ENCODE results near the gene ZNF324.
A peak's percentile ranks its signal among the peaks of the same experiment; 100 is the strongest.

ZNF324 gene

GRCh38 chr19:58475714-58476497 is 9.0 kb downstream of the ZNF324 start, which contains the start of gene ZNF446:
Gene ZNF446 (plus strand): TSS chr19:58476352. CDS start chr19:58477219, 867 bp downstream.
- H3K4me3 ChIP-seq (ENCODE audit: low read length, poor library complexity, severe bottlenecking): peak within 1 kb of the TSS; percentile 93
- peaks cover 12% of the 10 kb centered on the region; the same call in 1 of the 2 replicates for H3K36me3 ChIP-seq (ENCODE audit: insufficient read depth, low read length)

GRCh38 chr19:58476498-58477015 is 9.7 kb downstream of the ZNF324 start:
- Histone ChIP-seq H3K4me3 (ENCODE audit: low read length, poor library complexity, severe bottlenecking) (peak overlapping the region; percentile 93), H3K9me3 (ENCODE audit: insufficient read depth, low read depth, low read length) (no peaks in the 10 kb centered on the region), H3K4me2 (ENCODE audit: low read depth, low read length, poor library complexity, severe bottlenecking) (peak overlapping the region; percentile 83), H3K79me2 (ENCODE audit: insufficient read depth, low read length) (no peaks in the 10 kb centered on the region), H3K9me2 (replicated peaks; ENCODE audit: low read depth, low read length) (no peaks in the 10 kb centered on the region), H3K9ac (ENCODE audit: low read depth, low read length, poor library complexity, severe bottlenecking) (peak overlapping the region; percentile 88), H3F3A (ENCODE audit: low read depth) (no peaks in the 10 kb centered on the region), H3K36me3 (ENCODE audit: insufficient read depth, low read length) (peaks cover 12% of the 10 kb centered on the region; the same call in 1 of the 2 replicates), H2AFZ (ENCODE audit: low read length) (peak overlapping the region; percentile 83), H3K4me1 (ENCODE audit: insufficient read depth, low read length, poor library complexity, severe bottlenecking) (peaks cover 24% of the 10 kb centered on the region), H4K20me1 (ENCODE audit: insufficient read depth, low read length, poor library complexity, severe bottlenecking) (no peaks in the 10 kb centered on the region), H3K27me3 (ENCODE audit: insufficient read depth, low read length, poor library complexity, severe bottlenecking) (no peaks in the 10 kb centered on the region)
- TF ChIP-seq EZH2phosphoT487 (IDR thresholded peaks at IDR 0.05; ENCODE audit: borderline replicate concordance) (no peak), CTCF (conservative IDR thresholded peaks at IDR 0.05; ENCODE audit: low read length) (no peak)

More at GRCh38 chr19:58475714-58476497, 9.0 kb downstream of the ZNF324 start, which contains the start of gene ZNF446:
- Histone ChIP-seq H3K9ac (ENCODE audit: low read depth, low read length, poor library complexity, severe bottlenecking) (peak within 1 kb of the TSS; percentile 88), H4K20me1 (ENCODE audit: insufficient read depth, low read length, poor library complexity, severe bottlenecking) (no peaks in the 10 kb centered on the region), H3K4me1 (ENCODE audit: insufficient read depth, low read length, poor library complexity, severe bottlenecking) (peaks cover 24% of the 10 kb centered on the region), H3K27me3 (ENCODE audit: insufficient read depth, low read length, poor library complexity, severe bottlenecking) (no peaks in the 10 kb centered on the region), H3K4me2 (ENCODE audit: low read depth, low read length, poor library complexity, severe bottlenecking) (peak within 1 kb of the TSS; percentile 83), H3F3A (ENCODE audit: low read depth) (no peaks in the 10 kb centered on the region), H2AFZ (ENCODE audit: low read length) (peak within 1 kb of the TSS; percentile 83), H3K9me2 (replicated peaks; ENCODE audit: low read depth, low read length) (no peaks in the 10 kb centered on the region), H3K79me2 (ENCODE audit: insufficient read depth, low read length) (no peaks in the 10 kb centered on the region), H3K9me3 (ENCODE audit: insufficient read depth, low read depth, low read length) (no peaks in the 10 kb centered on the region)
- TF ChIP-seq CTCF (conservative IDR thresholded peaks at IDR 0.05; ENCODE audit: low read length) (no peak), EZH2phosphoT487 (IDR thresholded peaks at IDR 0.05; ENCODE audit: borderline replicate concordance) (no peak)

GRCh38 chr19:58477130-58477529 is 10.2 kb downstream of the ZNF324 start:
- Histone ChIP-seq H3K4me2 (ENCODE audit: low read depth, low read length, poor library complexity, severe bottlenecking) (peak overlapping the region; percentile 83), H3K4me3 (ENCODE audit: low read length, poor library complexity, severe bottlenecking) (peak overlapping the region; percentile 93), H4K20me1 (ENCODE audit: insufficient read depth, low read length, poor library complexity, severe bottlenecking) (no peaks in the 10 kb centered on the region), H3K4me1 (ENCODE audit: insufficient read depth, low read length, poor library complexity, severe bottlenecking) (peaks cover 24% of the 10 kb centered on the region), H3K9me3 (ENCODE audit: insufficient read depth, low read depth, low read length) (no peaks in the 10 kb centered on the region), H3F3A (ENCODE audit: low read depth) (no peaks in the 10 kb centered on the region), H3K9me2 (replicated peaks; ENCODE audit: low read depth, low read length) (no peaks in the 10 kb centered on the region), H3K36me3 (ENCODE audit: insufficient read depth, low read length) (peaks cover 9% of the 10 kb centered on the region; the same call in 1 of the 2 replicates), H2AFZ (ENCODE audit: low read length) (no peak overlapping the region), H3K27me3 (ENCODE audit: insufficient read depth, low read length, poor library complexity, severe bottlenecking) (no peaks in the 10 kb centered on the region), H3K9ac (ENCODE audit: low read depth, low read length, poor library complexity, severe bottlenecking) (peak overlapping the region; percentile 88), H3K79me2 (ENCODE audit: insufficient read depth, low read length) (no peaks in the 10 kb centered on the region)
- TF ChIP-seq EZH2phosphoT487 (IDR thresholded peaks at IDR 0.05; ENCODE audit: borderline replicate concordance): no peak
- TF ChIP-seq CTCF (conservative IDR thresholded peaks at IDR 0.05; ENCODE audit: low read length): no peak
